NOMO-1 treated with dmso at 0.1 percent for 144 hours (cell line): ENCODE data around the gene CFAP65.

Experiments
- DNase-seq: peaks from one replicate; lab custom pipeline; 2025; ENCODE audit not compliant: unreplicated experiment; lab: John Stamatoyannopoulos, UW

Gene CFAP65

GRCh38 chr2:219034823-219035222 lies 6.5 kb downstream of the CFAP65 start:
- DNase-seq = no peak

GRCh38 chr2:219032051-219032745 lies 9.1 kb downstream of the CFAP65 start:
- DNase-seq = no peak

GRCh38 chr2:219031005-219031738 lies 10.1 kb downstream of the CFAP65 start:
- no peak for DNase-seq

- DNase-seq = no peak
Measured at GRCh38 chr2:219030177-219030940, 11.0 kb downstream of the CFAP65 start.

- peak; percentile 22 for DNase-seq
Measured at GRCh38 chr2:219029829-219030165, 11.5 kb downstream of the CFAP65 start.

- DNase-seq = no peak
Measured at GRCh38 chr2:219028996-219029828, 12.1 kb downstream of the CFAP65 start.

GRCh38 chr2:219028141-219028540 lies 13.2 kb downstream of the CFAP65 start:
- no peak for DNase-seq

GRCh38 chr2:219027511-219028055 lies 13.7 kb downstream of the CFAP65 start:
- DNase-seq = no peak

- no peak for DNase-seq
Measured at GRCh38 chr2:219026946-219027345, 14.4 kb downstream of the CFAP65 start.

GRCh38 chr2:219025637-219026585 lies 15.4 kb downstream of the CFAP65 start:
- DNase-seq = no peak

GRCh38 chr2:219024059-219024458 lies 17.3 kb downstream of the CFAP65 start:
- no peak for DNase-seq

- DNase-seq = no peak
Measured at GRCh38 chr2:219023045-219023605, 18.2 kb downstream of the CFAP65 start.

- DNase-seq = no peak
Measured at GRCh38 chr2:219022616-219023015, 18.7 kb downstream of the CFAP65 start.

GRCh38 chr2:219022041-219022440 lies 19.3 kb downstream of the CFAP65 start:
- no peak for DNase-seq

GRCh38 chr2:219021591-219021990 lies 19.7 kb downstream of the CFAP65 start:
- no peak for DNase-seq

GRCh38 chr2:219020604-219021365 lies 20.5 kb downstream of the CFAP65 start:
- no peak for DNase-seq

GRCh38 chr2:219019436-219019835 lies 21.9 kb downstream of the CFAP65 start:
- DNase-seq = no peak

GRCh38 chr2:219018726-219019125 lies 22.6 kb downstream of the CFAP65 start:
- DNase-seq = no peak

- no peak for DNase-seq
Measured at GRCh38 chr2:219018286-219018685, 23.0 kb downstream of the CFAP65 start.
